ENCODE measurements around the gene IQUB.
"Not testable (repeated sequence)": the region's sequence is repeated elsewhere in the genome, so short reads cannot be mapped to it uniquely, and the experiment has no call there.

Gene IQUB

DNA sequence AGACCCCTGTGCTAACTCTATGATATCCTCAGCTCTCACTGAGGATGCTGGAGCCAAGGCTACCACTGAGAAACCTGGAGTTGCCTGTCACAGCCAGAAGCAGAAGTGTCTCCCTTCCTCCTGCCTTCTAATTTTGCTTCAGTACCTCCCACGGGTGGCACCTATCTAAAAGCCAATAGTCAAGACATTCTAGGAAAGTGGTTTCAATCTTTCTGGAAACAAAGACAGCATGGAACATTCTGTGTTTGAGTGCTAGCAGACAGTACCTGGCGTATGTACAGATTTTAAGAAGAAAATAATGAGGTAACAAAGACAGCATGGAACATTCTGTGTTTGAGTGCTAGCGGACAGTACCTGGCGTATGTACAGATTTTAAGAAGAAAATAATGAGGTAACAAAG, 126.4 kb downstream of the IQUB start:
- not testable (repeated sequence) for DNase-seq
